ENCODE data around the gene HAL. TPM values are rescaled to one million over a fixed set of nuclear protein-coding genes. Genes with fewer than 3 reads are reported as not detected.

HAL gene
- total RNA-seq, 2 experiments from 2014 or later = 0.25 to 0.95 TPM

DNA sequence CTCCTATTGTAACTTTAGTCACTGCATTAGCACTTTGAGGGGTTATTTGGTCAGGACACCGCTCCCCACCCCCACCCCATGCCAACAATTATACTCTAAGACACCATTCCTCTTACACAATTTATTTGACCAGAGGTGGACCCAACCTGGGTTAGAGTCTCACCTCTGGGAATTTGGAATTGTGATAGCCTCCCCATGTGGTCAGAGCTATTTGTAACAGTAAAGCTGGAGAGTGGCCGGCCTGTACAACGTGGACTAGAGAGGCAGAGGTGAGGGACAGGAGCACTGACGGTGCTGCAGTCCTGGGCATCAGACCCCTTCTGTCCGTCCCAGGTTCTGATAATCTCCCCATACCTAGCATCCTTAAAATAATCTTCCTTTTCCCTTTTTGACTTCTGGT, 3.3 kb upstream of the HAL start:
- Histone ChIP-seq H3K36me3 (ENCODE audit: insufficient read depth, low read length) (peaks cover 29% of the 10 kb centered on the region), H3K27ac (ENCODE audit: low read depth in 1 of 2, low read length in 2 of 2) (no peak overlapping the region), H3K27me3 (ENCODE audit: control insufficient read depth in 1 of 2, insufficient read depth in 2 of 2, low read length in 2 of 2) (no peaks in the 10 kb centered on the region), H3K4me3 (ENCODE audit: low read length) (no peak overlapping the region), H3K9me3 (ENCODE audit: control insufficient read depth in 1 of 2, insufficient read depth in 1 of 2, low read length in 2 of 2) (no peaks in the 10 kb centered on the region), H3K4me1 (ENCODE audit: insufficient read depth, low read length) (peaks cover 4% of the 10 kb centered on the region)
- ChIA-PET CTCF (interaction anchor here (0.6 to 2.1 kb wide), 4 partner anchors 7 to 101 kb away, joined by 3 to 24 read pairs (median 8); no protein-coding TSS in a partner anchor), POLR2A (interaction anchor here (1.5 kb wide), 1 partner anchor 81 kb away, joined by 4 read pairs; no protein-coding TSS in a partner anchor)
- no peak for DNase-seq
- intact Hi-C loops (cut with DNase I, micrococcal nuclease) = loop anchor here (5.0 to 10.0 kb wide), 2 partner anchors 882 to 885 kb away; no protein-coding TSS in a partner anchor
- H3K4me3 Mint-ChIP-seq = no peak overlapping the region
- H3K9me3 Mint-ChIP-seq = no peaks in the 10 kb centered on the region
- H3K27me3 Mint-ChIP-seq = no peaks in the 10 kb centered on the region
- no peak overlapping the region for H3K27ac Mint-ChIP-seq
- ATAC-seq (ENCODE audit: poor library complexity) = no peak
- TF ChIP-seq, protein P1, sequence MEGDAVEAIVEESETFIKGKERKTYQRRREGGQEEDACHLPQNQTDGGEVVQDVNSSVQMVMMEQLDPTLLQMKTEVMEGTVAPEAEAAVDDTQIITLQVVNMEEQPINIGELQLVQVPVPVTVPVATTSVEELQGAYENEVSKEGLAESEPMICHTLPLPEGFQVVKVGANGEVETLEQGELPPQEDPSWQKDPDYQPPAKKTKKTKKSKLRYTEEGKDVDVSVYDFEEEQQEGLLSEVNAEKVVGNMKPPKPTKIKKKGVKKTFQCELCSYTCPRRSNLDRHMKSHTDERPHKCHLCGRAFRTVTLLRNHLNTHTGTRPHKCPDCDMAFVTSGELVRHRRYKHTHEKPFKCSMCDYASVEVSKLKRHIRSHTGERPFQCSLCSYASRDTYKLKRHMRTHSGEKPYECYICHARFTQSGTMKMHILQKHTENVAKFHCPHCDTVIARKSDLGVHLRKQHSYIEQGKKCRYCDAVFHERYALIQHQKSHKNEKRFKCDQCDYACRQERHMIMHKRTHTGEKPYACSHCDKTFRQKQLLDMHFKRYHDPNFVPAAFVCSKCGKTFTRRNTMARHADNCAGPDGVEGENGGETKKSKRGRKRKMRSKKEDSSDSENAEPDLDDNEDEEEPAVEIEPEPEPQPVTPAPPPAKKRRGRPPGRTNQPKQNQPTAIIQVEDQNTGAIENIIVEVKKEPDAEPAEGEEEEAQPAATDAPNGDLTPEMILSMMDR (IDR thresholded peaks at IDR 0.05) = no peak
- H3K36me3 Mint-ChIP-seq (ENCODE audit: low read depth) = peaks cover 25% of the 10 kb centered on the region
- no peaks in the 10 kb centered on the region for H3K4me1 Mint-ChIP-seq (ENCODE audit: low read depth)

DNA sequence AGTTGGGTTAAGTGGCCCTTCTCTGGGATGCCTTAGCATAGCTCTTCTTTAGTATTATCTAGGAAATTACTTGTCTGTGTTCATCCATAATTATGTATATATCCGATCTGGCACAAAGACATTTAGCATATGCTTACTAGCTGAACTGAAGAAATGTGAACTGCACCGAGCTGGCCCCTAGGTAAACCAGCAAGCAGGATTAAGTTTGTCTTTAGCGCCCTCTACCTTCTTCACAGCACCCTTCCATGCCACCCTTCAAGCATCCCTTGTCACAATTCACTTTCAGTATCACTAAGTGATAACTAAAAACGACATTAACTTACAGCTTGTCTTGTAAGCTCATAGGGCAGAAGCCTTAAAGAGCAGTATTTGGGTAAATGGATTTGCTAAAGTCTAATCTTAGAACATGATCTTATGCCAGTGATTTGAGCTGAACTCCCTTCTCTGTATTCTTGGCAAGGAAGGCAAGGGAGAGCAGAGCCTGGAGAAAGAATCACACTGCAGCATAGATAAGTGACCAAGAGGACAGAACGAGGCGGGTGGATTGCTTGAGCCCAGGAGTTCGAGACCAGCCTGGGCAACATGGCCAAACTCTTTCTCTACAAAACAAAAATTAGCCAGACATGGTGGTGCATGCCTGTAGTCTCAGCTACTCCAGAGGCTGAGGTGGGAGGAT, 2.6 kb upstream of the HAL start:
- H3K9me3 Mint-ChIP-seq = no peaks in the 10 kb centered on the region
- peak in 13 of 14 experiments; percentile 5 to 78 (median 20) for DNase-seq
- Histone ChIP-seq H3K36me3 (ENCODE audit: insufficient read depth, low read length) (peaks cover 25% of the 10 kb centered on the region), H3K9me3 (ENCODE audit: control insufficient read depth in 1 of 2, insufficient read depth in 1 of 2, low read length in 2 of 2) (no peaks in the 10 kb centered on the region), H3K27ac (ENCODE audit: low read depth in 1 of 2, low read length in 2 of 2) (no peak overlapping the region), H3K4me1 (ENCODE audit: insufficient read depth, low read length) (peaks cover 4% of the 10 kb centered on the region), H3K27me3 (ENCODE audit: control insufficient read depth in 1 of 2, insufficient read depth in 2 of 2, low read length in 2 of 2) (no peaks in the 10 kb centered on the region), H3K4me3 (ENCODE audit: low read length) (no peak overlapping the region)
- ChIA-PET CTCF (interaction anchor here (0.6 to 2.1 kb wide), 13 partner anchors 8 to 799 kb away, joined by 3 to 24 read pairs (median 4); partner anchors contain the start of gene SNRPF), POLR2A (interaction anchor here (0.6 to 1.5 kb wide), 3 partner anchors 37 to 1418 kb away, joined by 3 to 5 read pairs (median 4); partner anchors contain the start of gene LTA4H)
- intact Hi-C loops (cut with DNase I, micrococcal nuclease) = loop anchor here (1.0 to 10.0 kb wide), 3 partner anchors 80 to 884 kb away; no protein-coding TSS in a partner anchor
- H3K27ac Mint-ChIP-seq = no peak overlapping the region
- peaks cover 19% of the 10 kb centered on the region for H3K36me3 Mint-ChIP-seq (ENCODE audit: low read depth)
- no peak overlapping the region for H3K4me3 Mint-ChIP-seq
- TF ChIP-seq, protein P1 (IDR thresholded peaks at IDR 0.05) = peak; percentile 67
- no peaks in the 10 kb centered on the region for H3K27me3 Mint-ChIP-seq
- H3K4me1 Mint-ChIP-seq (ENCODE audit: low read depth) = no peaks in the 10 kb centered on the region
- peak; percentile 99 for ATAC-seq (ENCODE audit: poor library complexity)

DNA sequence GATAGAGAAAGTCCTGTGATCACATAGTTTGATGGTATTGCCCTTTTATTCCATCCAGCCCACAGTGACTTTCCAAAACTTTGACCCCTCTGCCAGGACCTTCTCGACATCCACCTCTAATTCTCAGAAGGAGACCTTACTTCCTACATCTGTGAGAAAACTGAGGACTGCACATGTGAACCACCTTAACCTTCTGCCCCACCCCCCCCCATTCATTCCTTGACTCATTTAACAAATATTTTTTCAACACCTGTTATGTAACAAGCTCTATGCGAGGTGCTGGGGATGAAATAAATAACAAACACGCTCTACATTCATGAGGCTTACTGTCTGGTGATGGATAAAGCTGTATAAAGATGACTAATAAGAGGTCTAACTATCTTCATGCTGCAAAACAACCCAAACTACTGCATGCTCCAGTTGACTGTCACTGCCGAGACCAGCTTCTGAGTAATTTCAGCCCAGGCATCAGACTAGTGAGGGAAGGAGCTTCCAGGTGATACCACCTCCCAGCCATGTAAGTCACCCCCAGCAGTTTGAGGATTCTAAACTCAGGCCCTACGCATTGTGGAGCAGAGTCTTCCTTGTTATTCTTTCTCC, 1.9 kb upstream of the HAL start:
- ATAC-seq (ENCODE audit: poor library complexity) (no peak), DNase-seq (no peak)
- Histone ChIP-seq H3K4me1 (ENCODE audit: insufficient read depth, low read length) (peaks cover 4% of the 10 kb centered on the region), H3K27me3 (ENCODE audit: control insufficient read depth in 1 of 2, insufficient read depth in 2 of 2, low read length in 2 of 2) (no peaks in the 10 kb centered on the region), H3K36me3 (ENCODE audit: insufficient read depth, low read length) (peaks cover 18% of the 10 kb centered on the region), H3K9me3 (ENCODE audit: control insufficient read depth in 1 of 2, insufficient read depth in 1 of 2, low read length in 2 of 2) (no peaks in the 10 kb centered on the region), H3K4me3 (ENCODE audit: low read length) (no peak overlapping the region), H3K27ac (ENCODE audit: low read depth in 1 of 2, low read length in 2 of 2) (no peak overlapping the region)
- intact Hi-C loops (cut with DNase I, micrococcal nuclease) = loop anchor here (1.0 to 10.0 kb wide), 3 partner anchors 80 to 883 kb away; no protein-coding TSS in a partner anchor
- H3K9me3 Mint-ChIP-seq = no peaks in the 10 kb centered on the region
- no peak overlapping the region for H3K4me3 Mint-ChIP-seq
- H3K36me3 Mint-ChIP-seq (ENCODE audit: low read depth) = peaks cover 19% of the 10 kb centered on the region
- H3K27me3 Mint-ChIP-seq = no peaks in the 10 kb centered on the region
- no peak overlapping the region for H3K27ac Mint-ChIP-seq
- TF ChIP-seq, protein P1 (IDR thresholded peaks at IDR 0.05) = no peak
- CTCF ChIA-PET = interaction anchor here (0.6 to 2.1 kb wide), 13 partner anchors 8 to 798 kb away, joined by 3 to 24 read pairs (median 4); partner anchors contain the start of gene SNRPF
- POLR2A ChIA-PET = interaction anchor here (1.0 kb wide), 1 partner anchor 37 kb away, joined by 5 read pairs; the partner anchor contains the start of gene LTA4H
- no peaks in the 10 kb centered on the region for H3K4me1 Mint-ChIP-seq (ENCODE audit: low read depth)

Data from CD4-positive, alpha-beta T cell (primary cell).